Measurements from ENCODE around the gene KCND2.

DNA sequence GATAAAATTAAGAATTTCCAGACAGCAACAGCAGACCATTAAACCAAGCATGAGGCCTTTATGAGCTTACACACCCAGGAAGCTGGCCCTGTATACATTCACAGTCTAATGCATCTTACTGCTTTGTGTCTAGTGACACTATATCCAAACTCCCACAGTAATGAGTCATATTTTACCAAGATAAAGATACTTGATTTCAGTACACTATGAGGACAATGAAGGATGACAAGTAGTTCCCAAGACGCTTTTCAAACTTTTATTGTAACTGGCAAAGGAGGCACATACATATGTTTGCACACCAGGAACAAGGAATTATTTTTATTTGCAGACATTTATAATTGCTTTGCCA, 437.0 kb downstream of the KCND2 start:
- TF ChIP-seq, protein P1, sequence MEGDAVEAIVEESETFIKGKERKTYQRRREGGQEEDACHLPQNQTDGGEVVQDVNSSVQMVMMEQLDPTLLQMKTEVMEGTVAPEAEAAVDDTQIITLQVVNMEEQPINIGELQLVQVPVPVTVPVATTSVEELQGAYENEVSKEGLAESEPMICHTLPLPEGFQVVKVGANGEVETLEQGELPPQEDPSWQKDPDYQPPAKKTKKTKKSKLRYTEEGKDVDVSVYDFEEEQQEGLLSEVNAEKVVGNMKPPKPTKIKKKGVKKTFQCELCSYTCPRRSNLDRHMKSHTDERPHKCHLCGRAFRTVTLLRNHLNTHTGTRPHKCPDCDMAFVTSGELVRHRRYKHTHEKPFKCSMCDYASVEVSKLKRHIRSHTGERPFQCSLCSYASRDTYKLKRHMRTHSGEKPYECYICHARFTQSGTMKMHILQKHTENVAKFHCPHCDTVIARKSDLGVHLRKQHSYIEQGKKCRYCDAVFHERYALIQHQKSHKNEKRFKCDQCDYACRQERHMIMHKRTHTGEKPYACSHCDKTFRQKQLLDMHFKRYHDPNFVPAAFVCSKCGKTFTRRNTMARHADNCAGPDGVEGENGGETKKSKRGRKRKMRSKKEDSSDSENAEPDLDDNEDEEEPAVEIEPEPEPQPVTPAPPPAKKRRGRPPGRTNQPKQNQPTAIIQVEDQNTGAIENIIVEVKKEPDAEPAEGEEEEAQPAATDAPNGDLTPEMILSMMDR (IDR thresholded peaks at IDR 0.05): no peak
- TF ChIP-seq POLR2A (IDR thresholded peaks at IDR 0.05) (no peak), EP300 (IDR thresholded peaks at IDR 0.05) (no peak)

Measured in tibial nerve (tissue), 4 donors.